Measurements from ENCODE around the gene COL4A2. TPM values are rescaled to one million over a fixed set of nuclear protein-coding genes. Genes with fewer than 3 reads are reported as not detected.

Gene COL4A2
- total RNA-seq, 1 experiment from 2014 or later: 1.6 TPM

- ATAC-seq (no peak), DNase-seq (ENCODE audit: low read depth, low spot score) (no peak)
- no peaks in the 10 kb centered on the region for H3K9me2 ChIP-seq (ENCODE audit: insufficient read depth)
- H3K4me3 ChIP-seq (replicated peaks in 1 of 2; ENCODE audit: low read depth in 1 of 2, low read length in 2 of 2): no peak overlapping the region
- peaks cover 13% of the 10 kb centered on the region for H3K79me2 ChIP-seq (ENCODE audit: insufficient read depth, low read length)
- no peak overlapping the region for H3K4me2 ChIP-seq (ENCODE audit: low read length)
- no peaks in the 10 kb centered on the region for H4K20me1 ChIP-seq (ENCODE audit: insufficient read depth)
- H3K9me3 ChIP-seq (ENCODE audit: control insufficient read depth in 1 of 2, insufficient read depth in 1 of 2, low read depth in 1 of 2, low read length in 2 of 2): no peaks in the 10 kb centered on the region
- H3K36me3 ChIP-seq (ENCODE audit: control insufficient read depth in 1 of 2, insufficient read depth in 2 of 2, low read length in 2 of 2): no peaks in the 10 kb centered on the region; a peak in 2 of 4 replicates
- POLR2A ChIA-PET: no interaction called here
- CTCF ChIA-PET: no interaction called here
- no peak overlapping the region for H3K9ac ChIP-seq (ENCODE audit: low read length)
- RAD21 ChIA-PET (ENCODE audit: low non-redundant PET in 1 of 2, low total read pairs in 2 of 2, uncharacterized antibody in 2 of 2, unreplicated experiment in 2 of 2): no interaction called here
- no peaks in the 10 kb centered on the region; a peak in 2 of 4 replicates for H3K4me1 ChIP-seq (ENCODE audit: control insufficient read depth in 1 of 2, insufficient read depth in 2 of 2, low read length in 2 of 2)
- no peaks in the 10 kb centered on the region for H3K27me3 ChIP-seq (ENCODE audit: insufficient read depth, low read length)
- H3K27ac ChIP-seq (ENCODE audit: low read depth, low read length): no peak overlapping the region
- no TSS peak for BruUV-seq (replicated peaks)
- TF ChIP-seq RAD21 (IDR thresholded peaks at IDR 0.05; ENCODE audit: low read depth): no peak
- TF ChIP-seq JUND (IDR thresholded peaks at IDR 0.05): no peak
- no peak overlapping the region for H2AFZ ChIP-seq (ENCODE audit: low read depth, low read length, poor library complexity, severe bottlenecking)
- intact Hi-C loops (cut with micrococcal nuclease): no loop called here
These were observed 247.9 kb downstream of the COL4A2 start for GRCh38 chr13:110554946-110555345.

GRCh38 chr13:110555601-110556223 is 248.6 kb downstream of the COL4A2 start:
- CTCF ChIA-PET: no interaction called here
- H2AFZ ChIP-seq (ENCODE audit: low read depth, low read length, poor library complexity, severe bottlenecking): no peak overlapping the region
- DNase-seq (ENCODE audit: low read depth, low spot score) (no peak), ATAC-seq (no peak)
- BruUV-seq (replicated peaks): no TSS peak
- no peak for TF ChIP-seq MAX (IDR thresholded peaks at IDR 0.05)
- no peak for TF ChIP-seq CBX3 (IDR thresholded peaks at IDR 0.05; ENCODE audit: low read depth)
- no peak for TF ChIP-seq YY1 (IDR thresholded peaks at IDR 0.05; ENCODE audit: extremely low read depth, insufficient replicate concordance, low read depth, low read length)
- TF ChIP-seq POLR2AphosphoS5 (IDR thresholded peaks at IDR 0.05; ENCODE audit: low read depth, low read length): no peak
- no peak for TF ChIP-seq ZBTB33 (IDR thresholded peaks at IDR 0.05; ENCODE audit: extremely low read depth, insufficient replicate concordance, low read length)
- TF ChIP-seq RAD21 (IDR thresholded peaks at IDR 0.05; ENCODE audit: low read depth): no peak
- no peak for TF ChIP-seq SP1 (IDR thresholded peaks at IDR 0.05; ENCODE audit: low read depth)
- no peak for TF ChIP-seq CTCF (IDR thresholded peaks at IDR 0.05 in 2 of 3, conservative IDR thresholded peaks at IDR 0.05 in 1 of 3; ENCODE audit: borderline replicate concordance in 1 of 3, insufficient read depth in 1 of 3, low read depth in 2 of 3, low read length in 2 of 3)
- no peak for TF ChIP-seq SRF (IDR thresholded peaks at IDR 0.05; ENCODE audit: low read depth)
- no peak for TF ChIP-seq CEBPB (IDR thresholded peaks at IDR 0.05; ENCODE audit: low read depth)
- no peak for TF ChIP-seq EZH2phosphoT487 (IDR thresholded peaks at IDR 0.05; ENCODE audit: borderline replicate concordance)
- no peak for TF ChIP-seq ZFX (IDR thresholded peaks at IDR 0.05)
- no peak for TF ChIP-seq ATF3 (IDR thresholded peaks at IDR 0.05)
- no peak for TF ChIP-seq ELF1 (IDR thresholded peaks at IDR 0.05; ENCODE audit: borderline replicate concordance, low read depth)
- no peak for TF ChIP-seq POLR2A (IDR thresholded peaks at IDR 0.05; ENCODE audit: borderline replicate concordance, extremely low read depth, insufficient read depth, insufficient read length)
- no peak for TF ChIP-seq SIN3A (IDR thresholded peaks at IDR 0.05; ENCODE audit: low read depth)
- TF ChIP-seq FOSL1 (IDR thresholded peaks at IDR 0.05; ENCODE audit: low read depth): no peak
- H3K9ac ChIP-seq (ENCODE audit: low read length): no peak overlapping the region
- H4K20me1 ChIP-seq (ENCODE audit: insufficient read depth): no peaks in the 10 kb centered on the region
- no peaks in the 10 kb centered on the region for H3K27me3 ChIP-seq (ENCODE audit: insufficient read depth, low read length)
- H3K27ac ChIP-seq (ENCODE audit: low read depth, low read length): no peak overlapping the region; the same call in 1 of the 2 replicates
- no peak overlapping the region for H3K4me2 ChIP-seq (ENCODE audit: low read length)
- intact Hi-C loops (cut with micrococcal nuclease): no loop called here
- H3K79me2 ChIP-seq (ENCODE audit: insufficient read depth, low read length): peaks cover 10% of the 10 kb centered on the region
- H3K9me2 ChIP-seq (ENCODE audit: insufficient read depth): no peaks in the 10 kb centered on the region
- H3K4me1 ChIP-seq (ENCODE audit: control insufficient read depth in 1 of 2, insufficient read depth in 2 of 2, low read length in 2 of 2): peaks cover 5 to 7% of the 10 kb centered on the region in 2 experiments; a peak in 3 of 4 replicates
- RAD21 ChIA-PET (ENCODE audit: low non-redundant PET in 1 of 2, low total read pairs in 2 of 2, uncharacterized antibody in 2 of 2, unreplicated experiment in 2 of 2): no interaction called here
- no peaks in the 10 kb centered on the region for H3K9me3 ChIP-seq (ENCODE audit: control insufficient read depth in 1 of 2, insufficient read depth in 1 of 2, low read depth in 1 of 2, low read length in 2 of 2)
- POLR2A ChIA-PET: no interaction called here
- H3K36me3 ChIP-seq (ENCODE audit: control insufficient read depth in 1 of 2, insufficient read depth in 2 of 2, low read length in 2 of 2): no peaks in the 10 kb centered on the region; a peak in 2 of 4 replicates
- no peak overlapping the region for H3K4me3 ChIP-seq (replicated peaks in 1 of 2; ENCODE audit: low read depth in 1 of 2, low read length in 2 of 2)
